ENCODE results near the gene CES3.

DNA sequence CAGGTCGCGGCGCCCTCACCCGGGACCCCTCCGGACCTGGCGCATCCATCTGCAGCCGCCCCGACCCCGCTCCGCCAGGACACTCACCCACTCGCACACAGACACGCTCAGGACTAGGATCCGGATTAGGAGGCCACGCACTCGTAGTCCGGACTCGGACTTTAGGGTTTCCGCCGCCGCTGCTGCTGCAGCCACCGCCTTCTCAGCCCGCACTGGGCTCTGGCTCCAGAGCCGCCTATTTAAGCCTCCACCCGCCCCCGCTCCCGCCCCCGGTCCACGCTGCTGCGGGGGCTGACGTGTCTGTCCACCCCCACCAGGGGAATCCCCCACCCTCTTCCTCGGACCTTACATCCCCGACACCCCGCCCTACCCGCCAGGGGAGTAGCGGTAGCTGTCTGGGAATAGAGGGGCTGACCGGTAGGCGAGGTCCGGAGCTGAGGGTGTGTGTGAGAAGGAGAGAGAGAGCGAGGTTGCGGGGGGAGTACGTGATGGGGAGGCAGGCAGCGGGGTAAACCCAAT is 35.7 kb upstream of the CES3 start, which contains the start of gene RRAD:
- TF ChIP-seq, protein P1, sequence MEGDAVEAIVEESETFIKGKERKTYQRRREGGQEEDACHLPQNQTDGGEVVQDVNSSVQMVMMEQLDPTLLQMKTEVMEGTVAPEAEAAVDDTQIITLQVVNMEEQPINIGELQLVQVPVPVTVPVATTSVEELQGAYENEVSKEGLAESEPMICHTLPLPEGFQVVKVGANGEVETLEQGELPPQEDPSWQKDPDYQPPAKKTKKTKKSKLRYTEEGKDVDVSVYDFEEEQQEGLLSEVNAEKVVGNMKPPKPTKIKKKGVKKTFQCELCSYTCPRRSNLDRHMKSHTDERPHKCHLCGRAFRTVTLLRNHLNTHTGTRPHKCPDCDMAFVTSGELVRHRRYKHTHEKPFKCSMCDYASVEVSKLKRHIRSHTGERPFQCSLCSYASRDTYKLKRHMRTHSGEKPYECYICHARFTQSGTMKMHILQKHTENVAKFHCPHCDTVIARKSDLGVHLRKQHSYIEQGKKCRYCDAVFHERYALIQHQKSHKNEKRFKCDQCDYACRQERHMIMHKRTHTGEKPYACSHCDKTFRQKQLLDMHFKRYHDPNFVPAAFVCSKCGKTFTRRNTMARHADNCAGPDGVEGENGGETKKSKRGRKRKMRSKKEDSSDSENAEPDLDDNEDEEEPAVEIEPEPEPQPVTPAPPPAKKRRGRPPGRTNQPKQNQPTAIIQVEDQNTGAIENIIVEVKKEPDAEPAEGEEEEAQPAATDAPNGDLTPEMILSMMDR (IDR thresholded peaks at IDR 0.05), result no peak
- TF ChIP-seq POLR2A (IDR thresholded peaks at IDR 0.05) (peak in 1 of 2 donors; percentile 10), EP300 (IDR thresholded peaks at IDR 0.05) (no peak), POLR2AphosphoS5 (IDR thresholded peaks at IDR 0.05) (no peak)
